Activated CD4-positive, alpha-beta T cell treated with anti-CD3 and anti-CD28 coated beads, Interleukin-2, Interleukin-6, amounts not matched to agents 100 ng/mL and 50 ng/mL, durations not matched to agents 16 hours and 8 hours (primary cell): Measurements from ENCODE around the gene INVS.
"Not testable (repeated sequence)": the region's sequence is repeated elsewhere in the genome, so short reads cannot be mapped to it uniquely, and the experiment has no call there.

ENCODE experiments used
- DNase-seq: peaks from one replicate; pipeline ENCODE4 v3.0.0-alpha.2; 2020

The INVS gene

DNA sequence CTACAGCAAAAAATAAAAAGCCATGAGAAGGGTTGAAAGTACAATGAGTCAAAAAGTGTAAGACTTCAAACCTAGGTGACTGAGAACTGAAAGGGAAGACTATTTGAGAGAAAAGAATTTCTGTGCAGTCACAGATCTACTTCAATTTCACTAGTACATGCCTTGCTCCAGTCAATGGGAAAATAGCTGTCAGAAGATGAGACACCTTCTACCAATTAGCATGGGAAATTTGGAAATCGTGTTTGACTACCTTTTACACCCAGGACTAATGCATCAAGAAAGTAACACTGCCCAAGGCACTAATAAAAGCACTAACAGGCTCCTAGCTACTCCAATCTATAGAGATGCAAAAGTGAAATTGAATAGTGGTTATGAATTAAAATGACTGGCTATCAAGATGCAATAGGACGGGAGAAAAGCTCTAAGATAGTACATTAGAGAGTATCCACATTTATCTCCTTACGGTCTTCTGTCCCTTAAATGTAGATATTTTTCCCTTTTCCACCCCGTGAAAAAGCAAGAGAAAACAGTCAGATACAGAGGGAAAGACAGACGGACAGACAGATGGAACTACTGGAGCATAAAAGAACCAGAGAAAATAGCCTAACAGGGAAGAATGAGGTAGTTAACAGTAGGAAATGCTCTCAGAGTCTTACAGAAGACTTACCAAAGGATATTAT is 15.5 kb upstream of the INVS start:
- DNase-seq = peak; percentile 46

- DNase-seq = no peak
Measured at GRCh38 chr9:100084128-100084453, 15.0 kb upstream of the INVS start.

- DNase-seq = peak; percentile 71
Measured at GRCh38 chr9:100084734-100085133, 14.3 kb upstream of the INVS start.

- DNase-seq = peak; percentile 43
Measured at GRCh38 chr9:100086097-100086635, 12.9 kb upstream of the INVS start.

DNA sequence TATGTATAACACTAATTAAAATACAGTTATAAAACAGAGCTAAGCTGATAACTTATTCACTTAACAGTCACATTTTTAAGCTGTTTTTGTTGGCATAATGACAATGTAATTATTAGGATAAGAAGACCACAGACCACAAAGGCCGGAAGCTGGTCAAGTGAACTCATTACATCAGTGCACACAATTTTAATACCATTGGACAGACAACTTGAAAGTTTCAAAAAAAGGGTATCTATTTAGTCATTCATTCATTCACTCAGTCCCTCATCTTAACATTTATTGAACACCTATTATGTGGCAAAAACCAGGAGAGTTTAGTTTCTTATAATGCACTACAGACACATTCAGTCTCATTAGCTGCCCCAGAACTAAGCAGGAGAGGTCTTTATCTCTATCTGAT is 11.8 kb upstream of the INVS start:
- DNase-seq = peak; percentile 33

DNA sequence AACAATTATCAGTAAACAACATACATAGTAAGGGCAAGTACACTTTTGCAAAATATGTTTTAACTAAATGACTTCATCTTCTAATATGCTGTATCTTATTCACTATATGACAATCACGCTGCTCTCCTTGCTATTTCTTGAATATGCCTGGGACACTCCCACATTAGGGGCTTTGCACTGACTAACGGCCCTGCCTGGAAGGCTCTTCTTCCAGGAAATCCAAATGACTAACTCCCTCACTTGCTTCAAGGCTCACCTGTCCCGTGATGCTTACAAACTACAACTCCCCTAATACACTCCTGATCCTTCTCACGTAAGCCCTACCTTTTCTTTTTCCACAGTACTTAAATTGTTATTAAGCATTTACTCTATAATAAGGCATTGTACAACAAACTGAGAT is 10.8 kb upstream of the INVS start:
- peak; percentile 35 for DNase-seq

DNA sequence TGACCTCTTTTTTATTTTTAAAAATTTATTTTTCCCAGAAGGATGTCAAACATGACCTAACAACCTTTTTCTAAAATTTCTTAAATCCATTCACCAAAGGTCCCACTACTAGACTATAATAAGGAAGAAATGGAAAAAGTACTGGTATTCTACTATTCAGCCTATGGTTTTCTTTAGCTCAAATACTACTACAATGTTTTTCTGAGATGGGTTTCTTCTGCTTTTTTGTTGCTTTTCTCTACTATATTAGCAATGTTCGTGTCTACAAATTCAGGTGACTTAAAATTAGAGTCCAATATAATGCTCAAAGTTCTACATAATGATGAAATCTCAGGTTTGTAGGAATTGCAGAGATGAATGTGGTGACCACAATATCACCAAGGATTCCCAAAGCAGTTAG is 8.2 kb upstream of the INVS start:
- DNase-seq = no peak

GRCh38 chr9:100091650-100092049 is 7.4 kb upstream of the INVS start:
- DNase-seq = no peak

- no peak for DNase-seq
Measured at GRCh38 chr9:100092066-100092465, 7.0 kb upstream of the INVS start.

GRCh38 chr9:100094411-100094810 is 4.6 kb upstream of the INVS start:
- DNase-seq = not testable (repeated sequence)

DNA sequence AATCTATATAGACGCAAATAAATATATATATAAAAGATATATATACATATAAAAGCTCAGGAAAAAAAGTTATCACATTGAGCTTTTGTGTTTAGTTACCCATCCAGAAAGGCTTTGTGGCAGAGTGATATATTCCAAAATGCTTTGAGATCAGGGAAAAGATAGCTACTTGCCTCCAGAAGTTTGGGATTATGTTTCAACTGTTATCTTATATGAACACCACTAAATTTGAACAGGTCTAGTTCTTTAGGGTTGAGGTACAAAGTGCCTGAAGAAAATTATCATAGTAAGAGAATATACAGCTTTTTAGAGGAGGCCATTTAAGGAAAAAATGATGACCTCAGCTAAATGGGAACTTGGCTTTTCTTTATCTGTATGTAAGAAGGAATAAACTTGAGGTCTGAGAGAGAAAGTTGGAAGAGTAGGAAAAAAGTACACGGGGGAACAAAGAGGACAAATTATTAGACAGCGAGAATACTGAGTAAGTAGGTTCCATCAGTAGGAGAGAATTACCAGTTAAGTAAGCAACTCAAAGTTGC is 2.6 kb upstream of the INVS start:
- no peak for DNase-seq

- DNase-seq = peak; percentile 41
Measured at GRCh38 chr9:100098046-100098886, 777 bp upstream of the INVS start.

GRCh38 chr9:100099722-100100042 is 639 bp downstream of the INVS start:
- peak; percentile 9 for DNase-seq

GRCh38 chr9:100100146-100100667 is 1.2 kb downstream of the INVS start:
- no peak for DNase-seq

DNA sequence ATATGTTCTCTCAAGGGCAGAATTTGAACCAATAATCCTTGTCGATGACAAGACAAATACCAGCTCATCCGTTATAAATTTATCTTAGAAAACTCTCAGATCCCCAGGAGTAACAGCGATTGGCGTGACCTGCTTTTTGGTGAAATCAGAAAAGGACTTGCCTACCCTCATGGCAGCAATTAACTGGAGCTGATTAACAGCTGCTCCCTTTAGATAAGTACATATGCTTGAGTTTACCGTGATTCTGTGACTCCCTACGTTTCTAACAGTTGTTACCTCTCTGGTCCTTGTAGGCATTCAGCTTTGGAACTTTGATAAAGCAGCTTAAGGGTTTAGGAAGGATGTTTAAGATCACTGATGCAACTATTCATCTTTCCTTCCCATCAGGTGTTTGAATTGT is 2.6 kb downstream of the INVS start:
- DNase-seq = no peak

- no peak for DNase-seq
Measured at GRCh38 chr9:100104314-100104713, 5.3 kb downstream of the INVS start.

DNA sequence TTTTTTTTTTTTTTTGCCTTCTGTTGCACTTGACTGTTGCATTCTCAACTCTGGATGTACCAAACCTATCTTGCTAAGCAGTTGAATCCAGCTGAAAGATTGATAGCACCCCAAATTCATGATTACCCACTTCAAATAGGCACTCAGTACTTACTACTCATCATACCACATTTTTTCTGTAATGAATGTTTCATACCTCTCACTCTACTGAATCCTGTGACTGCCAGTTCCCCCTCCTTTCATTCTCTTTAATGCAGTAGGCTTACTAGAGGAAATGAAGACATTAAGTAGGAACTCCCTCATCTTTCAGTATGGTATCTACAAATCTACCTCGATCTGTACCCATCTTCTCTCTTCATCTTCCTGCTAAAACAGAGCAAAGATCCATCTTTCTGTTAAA is 6.8 kb downstream of the INVS start:
- no peak for DNase-seq

DNA sequence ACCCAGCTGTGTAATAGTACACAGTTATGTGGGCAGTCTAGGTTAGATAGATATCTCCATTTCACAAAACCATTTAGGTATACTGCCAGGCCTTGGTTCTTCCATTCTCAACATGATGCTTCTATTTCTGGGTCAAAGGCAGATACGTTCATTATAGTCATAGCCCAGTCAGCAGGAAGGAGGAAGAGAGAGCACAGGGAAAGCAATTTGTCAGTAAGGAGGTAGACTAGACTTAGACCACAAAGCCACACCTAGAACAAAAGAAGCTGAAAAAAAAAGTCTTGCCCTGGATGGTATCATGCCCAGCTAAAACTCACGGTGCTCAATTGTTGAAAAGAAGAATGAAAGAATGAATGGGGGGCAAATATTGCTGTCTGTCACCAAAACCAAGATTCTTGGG is 7.6 kb downstream of the INVS start:
- no peak for DNase-seq

DNA sequence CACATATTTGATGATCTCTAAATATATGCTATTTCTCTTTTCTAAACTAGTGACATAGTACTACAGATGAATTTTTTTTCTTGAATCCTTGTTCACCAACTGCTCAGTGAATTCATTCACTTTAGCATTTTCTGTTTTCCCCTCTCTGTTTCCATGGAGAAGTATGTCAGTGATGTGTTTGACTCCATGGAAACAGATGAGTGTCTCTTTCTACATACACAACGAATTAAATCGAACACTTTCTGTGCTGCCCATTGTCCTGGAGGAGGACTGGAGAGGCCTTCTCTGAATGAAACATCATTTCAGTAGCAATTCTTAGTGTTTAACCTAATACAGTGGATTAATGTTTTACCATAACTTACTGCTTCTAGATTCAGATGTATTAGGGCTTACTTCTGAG is 9.5 kb downstream of the INVS start:
- no peak for DNase-seq

DNA sequence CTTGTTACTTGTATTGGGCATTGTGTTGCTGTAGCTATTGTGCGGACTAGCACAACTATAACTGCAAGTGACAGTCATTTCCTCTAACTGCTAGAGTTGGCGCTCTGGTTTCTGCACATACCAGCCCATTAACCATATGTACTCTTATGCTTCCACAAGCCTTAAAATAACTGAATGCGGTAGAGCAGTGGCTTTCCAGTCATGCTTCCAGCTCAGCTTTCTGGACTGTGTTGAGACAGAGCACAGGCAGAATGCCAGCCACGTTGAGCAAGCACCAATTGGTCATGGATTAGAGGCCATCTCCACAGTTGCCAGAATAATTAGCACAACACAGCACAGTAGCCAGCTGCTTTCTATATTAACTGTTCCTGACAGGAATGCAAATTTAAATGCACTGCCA is 12.2 kb downstream of the INVS start:
- DNase-seq = no peak

- DNase-seq = no peak
Measured at GRCh38 chr9:100112677-100113336, 13.8 kb downstream of the INVS start.

DNA sequence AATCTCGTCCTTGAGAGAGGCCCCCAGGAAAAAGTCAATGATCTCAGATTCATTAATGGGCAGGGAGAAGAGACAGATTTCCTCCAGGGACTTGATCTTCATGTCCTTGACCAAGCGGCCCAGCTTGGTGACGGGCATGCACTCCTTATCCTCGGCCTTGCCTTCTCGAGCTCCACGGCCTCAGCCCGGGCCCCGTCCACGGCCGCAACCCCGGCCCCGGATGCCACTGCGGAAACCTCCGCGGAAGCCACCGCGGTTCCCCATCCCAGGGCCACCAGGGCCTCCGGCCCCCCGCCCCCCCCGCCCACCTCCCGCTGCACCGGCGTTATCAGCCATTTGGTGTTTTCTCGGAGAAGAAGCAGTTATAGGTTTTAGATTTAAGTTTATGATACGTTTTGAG is 18.3 kb downstream of the INVS start:
- DNase-seq = no peak

DNA sequence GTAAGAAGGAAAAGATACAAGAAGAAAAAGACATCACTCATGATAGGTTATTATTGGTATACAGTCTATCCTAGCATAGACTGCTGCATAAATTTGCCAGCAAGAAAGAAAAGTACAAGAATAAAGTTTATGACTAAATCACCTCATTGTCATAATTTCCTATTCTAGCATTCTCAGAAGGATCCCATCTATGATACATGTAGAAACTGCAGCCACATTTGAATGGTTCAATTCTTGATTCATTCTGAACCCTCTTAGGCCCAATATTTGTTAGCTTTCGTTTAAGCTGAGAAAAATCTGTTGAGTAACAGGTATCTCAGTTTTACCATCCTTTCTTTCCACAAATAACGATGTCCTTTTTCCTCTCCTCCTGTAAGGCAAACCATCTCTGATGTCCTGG is 21.2 kb downstream of the INVS start:
- no peak for DNase-seq

GRCh38 chr9:100125236-100125635 is 26.2 kb downstream of the INVS start:
- DNase-seq = no peak
